Testis (tissue), 2 donors: ENCODE data around the gene RHOD.

Experiments used
- POLR2A ChIP-seq: fragments of 450-650 bp; IDR thresholded peaks from one replicate; pipeline ENCODE4 v1.6.1; 2017; ENCODE audit warnings: antibody characterized with exemption, mild to moderate bottlenecking, moderate library complexity
- TF ChIP-seq, protein P1 (sequence below), 3 experiments: fragments of 450-650 bp in 2 of 3; fragments of 200-600 bp in 1 of 3; sonication (generic) in 1 of 3; IDR thresholded peaks; one replicate each; pipeline ENCODE4 v1.5.1; 2016 to 2019; ENCODE audit warnings: antibody characterized with exemption in 3 of 3, mild to moderate bottlenecking in 2 of 3, moderate library complexity in 1 of 3

DNA sequence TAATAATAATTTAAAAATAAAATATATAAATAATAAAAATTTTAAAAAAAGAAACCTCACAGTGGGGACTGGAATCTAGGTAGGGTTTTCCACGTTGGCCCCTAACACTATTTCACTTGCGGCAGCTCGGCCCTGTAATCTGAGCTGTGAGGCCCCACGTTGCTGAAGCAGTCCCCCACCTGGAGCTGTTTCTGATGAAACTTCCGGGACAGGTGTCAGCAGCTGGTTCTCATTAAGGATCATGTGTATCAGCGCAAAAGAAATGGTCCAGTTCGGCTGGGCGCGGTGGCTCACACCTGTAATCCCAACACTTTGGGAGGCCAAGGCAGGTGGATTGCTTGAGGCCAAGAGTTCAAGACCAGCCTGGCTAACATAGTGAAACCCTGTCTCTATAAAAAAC is 17.3 kb downstream of the RHOD start:
- TF ChIP-seq, protein P1, sequence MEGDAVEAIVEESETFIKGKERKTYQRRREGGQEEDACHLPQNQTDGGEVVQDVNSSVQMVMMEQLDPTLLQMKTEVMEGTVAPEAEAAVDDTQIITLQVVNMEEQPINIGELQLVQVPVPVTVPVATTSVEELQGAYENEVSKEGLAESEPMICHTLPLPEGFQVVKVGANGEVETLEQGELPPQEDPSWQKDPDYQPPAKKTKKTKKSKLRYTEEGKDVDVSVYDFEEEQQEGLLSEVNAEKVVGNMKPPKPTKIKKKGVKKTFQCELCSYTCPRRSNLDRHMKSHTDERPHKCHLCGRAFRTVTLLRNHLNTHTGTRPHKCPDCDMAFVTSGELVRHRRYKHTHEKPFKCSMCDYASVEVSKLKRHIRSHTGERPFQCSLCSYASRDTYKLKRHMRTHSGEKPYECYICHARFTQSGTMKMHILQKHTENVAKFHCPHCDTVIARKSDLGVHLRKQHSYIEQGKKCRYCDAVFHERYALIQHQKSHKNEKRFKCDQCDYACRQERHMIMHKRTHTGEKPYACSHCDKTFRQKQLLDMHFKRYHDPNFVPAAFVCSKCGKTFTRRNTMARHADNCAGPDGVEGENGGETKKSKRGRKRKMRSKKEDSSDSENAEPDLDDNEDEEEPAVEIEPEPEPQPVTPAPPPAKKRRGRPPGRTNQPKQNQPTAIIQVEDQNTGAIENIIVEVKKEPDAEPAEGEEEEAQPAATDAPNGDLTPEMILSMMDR (IDR thresholded peaks at IDR 0.05): no peak
- TF ChIP-seq POLR2A: no peak
